Transverse colon (tissue), 3 donors: ENCODE measurements around the gene CDC42EP1.

Source experiments
- CTCF ChIP-seq, 5 experiments: fragments of 200-600 bp in 3 of 5; fragments of 450-650 bp in 2 of 5; sonication (generic) in 3 of 5; IDR thresholded peaks; 1 replicate in 2 of 5; 2 replicates in 3 of 5; pipeline ENCODE4 v1.5.1; 2016 to 2017; ENCODE audit warnings: antibody characterized with exemption in 5 of 5, inconsistent platforms in 3 of 5, mild to moderate bottlenecking in 2 of 5, moderate library complexity in 1 of 5
- POLR2A ChIP-seq: fragments of 450-650 bp; IDR thresholded peaks from one replicate; pipeline ENCODE4 v1.6.1; 2016; ENCODE audit warnings: antibody characterized with exemption, mild to moderate bottlenecking, moderate library complexity

DNA sequence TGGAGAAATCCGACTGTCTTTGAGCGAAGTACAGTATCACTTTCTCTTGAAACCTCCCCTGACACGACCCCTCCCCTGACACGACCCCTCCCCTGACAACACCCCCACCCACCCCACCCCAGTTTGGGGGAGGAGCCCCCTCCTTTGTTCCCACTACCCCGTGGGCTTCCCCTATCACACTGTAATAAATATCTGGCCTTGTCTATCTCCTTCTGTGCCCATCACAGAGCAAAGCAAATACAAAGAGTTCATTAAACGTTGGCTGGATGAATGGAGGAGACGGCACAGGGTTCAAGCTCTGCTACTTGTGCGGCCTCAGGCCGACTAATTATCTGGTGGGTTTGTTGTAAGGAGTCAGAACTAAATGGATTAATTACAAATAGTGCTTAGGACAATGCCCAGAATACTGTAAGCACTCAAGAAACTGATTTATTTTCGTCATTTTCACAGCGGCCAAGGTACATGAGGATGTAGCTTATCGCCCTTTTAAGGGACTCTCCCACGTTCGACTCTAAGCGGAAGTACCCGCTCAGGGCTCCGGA is 47.7 kb downstream of the CDC42EP1 start:
- TF ChIP-seq CTCF (IDR thresholded peaks at IDR 0.05), result no peak
- no peak for TF ChIP-seq POLR2A
